NCI-H2107 (cell line): ENCODE results near the gene ZBTB48.

Experiments
- DNase-seq: peaks from one replicate; lab custom pipeline; 2025; lab: John Stamatoyannopoulos, UW

The ZBTB48 gene

DNA sequence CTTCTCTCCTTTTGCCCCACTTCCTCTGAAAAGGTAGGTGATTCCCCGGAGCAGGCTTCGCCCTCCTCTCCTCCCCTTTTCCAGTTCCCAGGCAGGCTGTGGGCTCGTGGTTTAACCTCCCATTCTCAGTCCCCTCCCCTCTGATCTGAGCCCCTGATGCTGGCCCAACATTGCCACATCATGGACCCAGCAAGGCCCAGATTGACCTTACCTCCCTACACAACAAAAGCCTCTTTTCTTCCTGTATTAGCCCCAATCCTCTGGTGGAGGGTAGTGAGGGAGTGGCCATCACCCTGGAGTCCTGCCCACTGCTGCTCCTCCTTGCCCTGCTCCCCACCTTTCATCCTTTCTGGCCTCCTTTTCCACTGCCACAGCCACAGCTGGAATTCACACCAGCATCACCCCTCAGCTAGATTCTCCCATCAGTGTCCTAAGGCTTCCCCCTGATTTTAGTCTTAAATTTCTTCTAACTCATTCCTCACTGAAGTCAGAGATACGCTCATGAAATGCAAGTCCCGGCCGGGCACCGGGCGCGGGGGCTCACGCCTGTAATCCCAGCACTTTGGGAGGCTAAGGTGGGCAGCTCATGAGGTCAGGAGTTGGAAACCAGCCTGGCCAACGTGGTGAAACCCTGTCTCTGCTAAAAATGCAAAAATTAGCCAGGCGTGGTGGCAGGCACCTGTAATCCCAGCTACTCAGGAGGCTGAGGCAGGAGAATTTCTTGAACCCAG is 7.0 kb upstream of the ZBTB48 start:
- no peak for DNase-seq

GRCh38 chr1:6574025-6574620 is 5.7 kb upstream of the ZBTB48 start:
- DNase-seq = no peak

DNA sequence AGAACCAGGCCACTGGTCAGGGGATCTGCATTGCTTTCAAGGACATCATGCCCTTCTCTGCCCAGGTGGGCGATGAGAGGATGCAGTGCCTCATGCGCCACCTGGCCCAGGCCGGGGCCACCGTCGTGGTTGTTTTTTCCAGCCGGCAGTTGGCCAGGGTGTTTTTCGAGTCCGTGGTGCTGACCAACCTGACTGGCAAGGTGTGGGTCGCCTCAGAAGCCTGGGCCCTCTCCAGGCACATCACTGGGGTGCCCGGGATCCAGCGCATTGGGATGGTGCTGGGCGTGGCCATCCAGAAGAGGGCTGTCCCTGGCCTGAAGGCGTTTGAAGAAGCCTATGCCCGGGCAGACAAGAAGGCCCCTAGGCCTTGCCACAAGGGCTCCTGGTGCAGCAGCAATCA is 5.0 kb upstream of the ZBTB48 start:
- DNase-seq = no peak

GRCh38 chr1:6577831-6578525 is 1.8 kb upstream of the ZBTB48 start:
- no peak for DNase-seq

- no peak for DNase-seq
These were observed 995 bp upstream of the ZBTB48 start for GRCh38 chr1:6578624-6579373.

- no peak for DNase-seq
These were observed 362 bp downstream of the ZBTB48 start for GRCh38 chr1:6580119-6580592.

DNA sequence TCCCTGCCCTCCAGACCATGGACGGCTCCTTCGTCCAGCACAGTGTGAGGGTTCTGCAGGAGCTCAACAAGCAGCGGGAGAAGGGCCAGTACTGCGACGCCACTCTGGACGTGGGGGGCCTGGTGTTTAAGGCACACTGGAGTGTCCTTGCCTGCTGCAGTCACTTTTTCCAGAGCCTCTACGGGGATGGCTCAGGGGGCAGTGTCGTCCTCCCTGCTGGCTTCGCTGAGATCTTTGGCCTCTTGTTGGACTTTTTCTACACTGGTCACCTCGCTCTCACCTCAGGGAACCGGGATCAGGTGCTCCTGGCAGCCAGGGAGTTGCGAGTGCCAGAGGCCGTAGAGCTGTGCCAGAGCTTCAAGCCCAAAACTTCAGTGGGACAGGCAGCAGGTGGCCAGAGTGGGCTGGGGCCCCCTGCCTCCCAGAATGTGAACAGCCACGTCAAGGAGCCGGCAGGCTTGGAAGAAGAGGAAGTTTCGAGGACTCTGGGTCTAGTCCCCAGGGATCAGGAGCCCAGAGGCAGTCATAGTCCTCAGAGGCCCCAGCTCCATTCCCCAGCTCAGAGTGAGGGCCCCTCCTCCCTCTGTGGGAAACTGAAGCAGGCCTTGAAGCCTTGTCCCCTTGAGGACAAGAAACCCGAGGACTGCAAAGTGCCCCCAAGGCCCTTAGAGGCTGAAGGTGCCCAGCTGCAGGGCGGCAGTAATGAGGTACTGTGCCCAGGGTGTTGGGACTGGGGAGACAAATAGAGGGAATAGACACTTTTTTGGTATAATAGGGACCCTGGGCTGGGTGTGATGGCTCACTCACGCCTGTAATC is 1.0 kb downstream of the ZBTB48 start:
- DNase-seq = no peak

GRCh38 chr1:6581561-6582305 is 1.9 kb downstream of the ZBTB48 start:
- no peak for DNase-seq

- no peak for DNase-seq
These were observed 2.6 kb downstream of the ZBTB48 start for GRCh38 chr1:6582370-6582769.

DNA sequence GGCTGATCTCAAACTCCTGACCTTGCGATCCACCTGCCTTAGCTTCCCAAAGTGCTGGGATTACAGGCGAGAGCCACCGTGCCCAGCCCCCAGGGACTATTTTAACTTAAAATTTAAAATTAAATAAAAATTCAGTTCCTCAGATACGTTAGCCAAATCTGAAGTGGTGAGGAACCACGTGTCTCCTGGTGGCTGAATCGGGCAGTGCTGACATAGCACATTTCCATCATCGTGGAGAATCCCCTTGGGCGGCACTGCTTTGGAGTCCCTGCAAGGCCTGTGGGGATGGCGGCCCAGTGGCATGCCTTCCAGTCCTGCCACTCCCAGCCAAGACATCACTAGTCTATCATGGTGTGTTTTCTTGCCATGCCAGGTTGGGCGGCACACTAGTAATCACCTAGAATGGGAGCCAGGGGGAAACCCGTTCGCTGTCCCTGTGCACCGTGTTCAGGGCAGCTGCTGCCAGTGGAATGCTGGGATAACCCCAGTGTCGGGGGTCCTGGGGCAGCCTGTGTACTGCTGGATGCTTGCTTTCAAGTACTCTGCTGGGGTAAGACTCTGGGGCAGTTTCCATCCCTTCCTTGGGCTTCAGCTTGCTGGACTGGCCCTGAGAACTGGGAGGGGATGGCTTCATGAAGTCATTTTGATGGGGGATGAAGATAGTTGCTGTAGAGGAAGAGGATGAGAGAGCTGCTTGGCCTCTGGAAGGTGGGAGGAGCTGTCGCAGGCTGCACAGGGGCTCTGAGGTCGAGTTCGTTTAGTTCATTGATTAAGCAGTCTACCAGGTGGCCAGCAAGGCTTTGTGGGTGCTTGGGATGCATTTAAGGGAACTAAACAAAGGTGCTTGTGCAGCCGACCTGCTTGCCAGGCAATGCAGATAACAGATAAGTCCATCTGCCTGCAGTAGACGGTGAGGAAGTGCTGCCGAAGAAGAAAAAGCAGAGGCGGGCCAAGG is 4.6 kb downstream of the ZBTB48 start:
- no peak for DNase-seq

- DNase-seq = no peak
These were observed 5.4 kb downstream of the ZBTB48 start for GRCh38 chr1:6585081-6585722.

DNA sequence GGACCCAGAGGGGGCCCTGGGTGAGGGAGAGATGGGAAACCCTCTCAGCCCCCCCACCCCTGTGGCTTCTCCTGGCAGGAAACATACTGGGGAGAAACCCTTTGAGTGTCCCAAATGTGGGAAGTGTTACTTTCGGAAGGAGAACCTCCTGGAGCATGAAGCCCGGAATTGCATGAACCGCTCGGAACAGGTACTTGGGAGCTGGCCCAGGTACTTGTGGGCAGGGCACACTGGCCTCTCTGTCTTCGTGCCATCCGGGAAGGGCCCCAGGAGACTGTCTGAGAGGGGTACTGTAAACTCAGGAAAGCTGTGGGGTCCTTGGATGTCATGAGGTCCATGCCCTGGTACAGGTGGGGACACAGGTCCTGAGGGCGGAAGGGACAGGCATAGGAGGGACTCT is 6.0 kb downstream of the ZBTB48 start:
- DNase-seq = no peak

DNA sequence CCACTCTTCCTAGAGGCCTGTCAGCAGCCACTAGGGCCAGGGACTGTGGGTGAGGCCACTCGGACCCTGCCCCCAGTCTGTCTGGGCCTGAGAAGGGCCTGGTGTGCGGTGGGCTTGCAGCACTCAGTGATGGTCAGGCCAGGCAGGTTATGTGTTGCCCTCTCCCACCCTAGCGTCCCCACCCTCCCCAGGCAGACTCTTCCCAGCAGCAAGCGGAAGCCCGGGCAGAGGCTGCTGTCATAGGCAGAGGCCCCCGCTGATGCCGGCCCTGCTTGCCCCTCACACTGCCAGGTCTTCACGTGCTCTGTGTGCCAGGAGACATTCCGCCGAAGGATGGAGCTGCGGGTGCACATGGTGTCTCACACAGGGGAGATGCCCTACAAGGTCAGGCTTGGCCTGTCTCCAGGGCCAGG is 6.6 kb downstream of the ZBTB48 start:
- no peak for DNase-seq

DNA sequence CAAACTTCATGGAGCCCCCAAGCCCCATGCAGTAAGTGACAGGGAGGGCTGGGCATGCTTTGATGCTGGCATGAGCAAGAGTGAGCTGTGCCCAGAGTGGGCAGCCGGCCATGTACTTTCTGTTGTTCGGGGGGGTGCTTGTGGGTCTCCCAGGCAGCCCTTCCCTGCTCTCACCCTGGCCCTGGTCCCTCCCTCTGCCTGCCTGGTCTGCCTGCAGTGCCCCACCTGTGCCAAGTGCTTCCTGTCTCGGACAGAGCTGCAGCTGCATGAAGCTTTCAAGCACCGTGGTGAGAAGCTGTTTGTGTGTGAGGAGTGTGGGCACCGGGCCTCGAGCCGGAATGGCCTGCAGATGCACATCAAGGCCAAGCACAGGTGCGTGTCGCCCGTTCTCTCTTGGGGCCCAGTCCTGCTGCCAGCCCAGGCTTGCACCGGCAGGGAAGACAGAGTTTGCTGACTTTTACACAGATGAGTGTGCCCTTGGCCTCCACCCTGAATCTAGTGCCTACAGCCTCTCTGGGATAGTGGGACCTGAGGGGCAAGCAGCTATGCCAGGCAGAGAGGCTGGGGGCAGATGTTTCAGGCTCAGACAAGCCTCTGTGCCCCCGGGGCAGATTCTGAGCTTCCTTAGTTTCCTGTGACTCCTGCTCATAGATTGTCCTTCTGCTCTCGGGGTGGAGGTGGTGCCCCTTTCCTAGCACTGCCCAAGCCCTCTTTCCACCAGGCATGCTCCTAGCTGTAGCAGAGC is 7.6 kb downstream of the ZBTB48 start:
- DNase-seq = no peak

DNA sequence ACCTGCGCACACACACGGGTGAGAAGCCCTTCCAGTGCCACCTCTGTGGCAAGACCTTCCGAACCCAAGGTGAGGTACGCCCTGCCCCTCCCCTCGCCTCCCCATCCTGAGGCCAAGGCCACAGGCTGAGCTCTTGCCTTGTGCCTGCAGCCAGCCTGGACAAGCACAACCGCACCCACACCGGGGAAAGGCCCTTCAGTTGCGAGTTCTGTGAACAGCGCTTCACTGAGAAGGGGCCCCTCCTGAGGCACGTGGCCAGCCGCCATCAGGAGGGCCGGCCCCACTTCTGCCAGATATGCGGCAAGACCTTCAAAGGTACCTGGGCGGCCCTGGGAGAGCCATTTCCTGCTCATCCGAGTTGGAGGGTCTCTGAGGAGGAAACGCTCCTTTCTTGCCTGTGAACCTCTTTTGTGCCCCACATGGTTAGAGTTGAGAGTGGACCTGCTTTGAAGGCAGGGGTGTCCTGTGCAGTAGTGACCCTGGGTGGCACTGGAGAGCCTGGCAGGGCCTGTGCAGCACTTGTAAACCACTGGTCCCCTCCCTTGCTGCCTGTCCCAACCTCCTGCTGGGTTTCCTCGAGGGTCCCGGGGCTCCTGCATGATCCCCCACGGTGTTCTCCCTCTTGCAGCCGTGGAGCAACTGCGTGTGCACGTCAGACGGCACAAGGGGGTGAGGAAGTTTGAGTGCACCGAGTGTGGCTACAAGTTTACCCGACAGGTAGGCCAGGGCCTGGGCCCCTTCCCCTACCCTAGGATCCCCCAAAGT is 8.5 kb downstream of the ZBTB48 start:
- no peak for DNase-seq

- DNase-seq = no peak
These were observed 9.2 kb downstream of the ZBTB48 start for GRCh38 chr1:6588893-6589520.

DNA sequence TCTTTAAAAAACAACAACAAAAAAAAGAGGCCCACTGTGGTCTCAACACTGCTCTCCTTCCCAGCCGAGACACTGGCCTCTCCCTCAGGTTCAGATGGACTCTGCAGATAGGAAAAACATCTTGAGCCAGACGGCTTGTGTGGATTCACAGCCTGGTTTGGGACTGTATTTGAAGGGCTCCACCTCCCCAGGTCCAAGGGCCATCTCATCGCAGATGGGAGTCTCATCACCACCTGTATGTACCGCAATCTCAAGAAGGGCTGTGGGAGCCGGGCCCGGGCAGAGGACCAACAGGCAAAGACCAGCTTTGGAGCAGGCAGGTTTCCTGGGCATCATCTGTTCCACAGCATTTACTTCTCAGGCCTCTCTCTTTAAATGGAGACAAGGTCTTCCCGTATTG is 10.3 kb downstream of the ZBTB48 start:
- no peak for DNase-seq
